HepG2 (cell line): ENCODE measurements around the gene FJX1.

Experiments
- BORCS8-MEF2B ChIP-seq: sonication (generic); formaldehyde crosslinking; IDR thresholded peaks from 2 replicates; pipeline ENCODE4 v1.8.0; 2022; ENCODE audit warnings: mild to moderate bottlenecking, missing genetic modification reagents
- CBX2 ChIP-seq, 2 experiments: fragments of 200-600 bp in 1 of 2; sonication (generic); formaldehyde crosslinking in 1 of 2; IDR thresholded peaks; 2 replicates each; pipeline versions ENCODE4 v1.7.0 to v1.8.1; 2018 to 2022; ENCODE audit warnings: low read depth in 2 of 2, low read length in 1 of 2, mild to moderate bottlenecking in 1 of 2, missing genetic modification reagents in 1 of 2
- TAF1 ChIP-seq: sonication (generic); formaldehyde crosslinking; IDR thresholded peaks from 2 replicates; pipeline ENCODE4 v1.4.0; 2020; ENCODE audit warnings: missing genetic modification reagents
- ZNF382 ChIP-seq: sonication (generic); formaldehyde crosslinking; IDR thresholded peaks from 2 replicates; pipeline ENCODE4 v1.5.0; 2020; ENCODE audit warnings: missing genetic modification reagents, mild to moderate bottlenecking, borderline replicate concordance
- ZNF546 ChIP-seq: sonication (generic); formaldehyde crosslinking; conservative IDR thresholded peaks from 2 replicates; pipeline ENCODE4 v1.8.1; 2023; ENCODE audit warnings: mild to moderate bottlenecking, missing genetic modification reagents

DNA sequence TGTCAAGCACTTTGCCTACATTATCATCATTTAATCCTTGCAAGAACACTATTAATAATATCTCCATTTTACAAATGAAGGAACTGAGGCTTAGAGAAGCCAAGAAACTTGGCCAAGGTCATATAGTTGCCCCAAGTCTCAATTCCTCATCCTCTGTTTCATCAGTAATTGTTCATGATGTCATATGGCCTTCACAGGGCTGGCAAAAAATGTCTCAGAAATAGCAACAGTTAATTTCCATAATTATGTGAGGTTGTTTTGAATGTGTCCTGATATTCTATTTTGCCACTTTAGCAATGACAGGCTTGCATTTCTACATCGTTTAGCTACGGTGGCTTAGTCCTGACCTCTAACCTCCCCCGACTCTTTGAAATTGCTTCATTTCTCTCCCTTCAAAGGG lies 23.7 kb downstream of the FJX1 start:
- TF ChIP-seq TAF1 (CRISPR knock-in tag) = no peak
- no peak for TF ChIP-seq ZNF382 (CRISPR knock-in tag)
- no peak for TF ChIP-seq CBX2 (IDR thresholded peaks at IDR 0.05; ENCODE audit: low read depth, low read length)
- no peak for TF ChIP-seq CBX2 (CRISPR knock-in tag; IDR thresholded peaks at IDR 0.05; ENCODE audit: low read depth)
- no peak for TF ChIP-seq ZNF546
- no peak for TF ChIP-seq BORCS8-MEF2B (CRISPR knock-in tag)
